Epithelial cell of alveolus of lung (primary cell): ENCODE results near the gene DHX29. TPM values are rescaled to one million over a fixed set of nuclear protein-coding genes. Genes with fewer than 3 reads are reported as not detected.

Experiments
- total RNA-seq: library from RNA; depleted of rRNA; stranded (reverse); fragments of >200 nt; gene quantifications from 2 replicates; pipeline ENCODE4 v1.2.1, GENCODE V29; 2015

The DHX29 gene
- 23.0 and 27.0 TPM in 2 replicates for total RNA-seq

GRCh38 chr5:55307383-55308253, at the start of gene DHX29, which contains the start of gene MTREX:
TSS of gene DHX29 (minus strand) at chr5:55307694. CDS start at chr5:55307573, 121 bp downstream.
TSS of gene MTREX (plus strand) at chr5:55307989. CDS start at chr5:55308014, 25 bp downstream.

GRCh38 chr5:55232985-55233928, 74.2 kb downstream of the DHX29 start, which contains the start of gene CCNO:
TSS of gene CCNO (minus strand) at chr5:55233608. CDS start at chr5:55233523, 85 bp downstream.

GRCh38 chr5:55226934-55227663, 80.4 kb downstream of the DHX29 start, which contains the start of gene MCIDAS:
TSS of gene MCIDAS (minus strand) at chr5:55227315. CDS start at chr5:55227138, 177 bp downstream.

Other genes with a start within 250 kb of the DHX29 start
- not detected in 2 replicates for gene GZMA, start 205.0 kb downstream of the DHX29 start, total RNA-seq
- gene GPX8, start 147.5 kb downstream of the DHX29 start, total RNA-seq: 114 and 119 TPM in 2 replicates
- under 0.01 TPM in 1 of 2 replicates, not detected in the other for gene CDC20B, start 134.5 kb downstream of the DHX29 start, total RNA-seq
- gene MCIDAS, start 80.4 kb downstream of the DHX29 start, total RNA-seq: not detected in 2 replicates
- 0.65 TPM in 1 of 2 replicates, not detected in the other for gene CCNO, start 74.1 kb downstream of the DHX29 start, total RNA-seq
- gene MTREX, start 295 bp upstream of the DHX29 start, total RNA-seq: 54.1 and 73.3 TPM in 2 replicates
- gene PLPP1, start 227.3 kb upstream of the DHX29 start, total RNA-seq: 34.6 and 356 TPM in 2 replicates